ENCODE results near the gene FAM53A. TPM values are rescaled to one million over a fixed set of nuclear protein-coding genes. Genes with fewer than 3 reads are reported as not detected.

Gene FAM53A
- total and polyA plus RNA-seq, 2 of the 13 experiments (the other 11 are each of a cell fraction or from before 2014, with no cell fraction given): 0.48 to 1.1 TPM

- no peak for TF ChIP-seq ZNF709 (CRISPR knock-in tag; IDR thresholded peaks at IDR 0.05)
Observed at GRCh38 chr4:1670279-1670678, 13.8 kb downstream of the FAM53A start (continued).

- Histone ChIP-seq H4K20me1 (ENCODE audit: insufficient read depth, low read length) (no peaks in the 10 kb centered on the region), H3K9ac (ENCODE audit: insufficient read depth, low read depth, low read length) (no peak overlapping the region), H3K36me3 (replicated peaks in 1 of 2; ENCODE audit: control insufficient read depth in 1 of 2, insufficient read depth in 2 of 2, low read length in 2 of 2) (no peaks in the 10 kb centered on the region), H3K4me2 (ENCODE audit: low read depth, low read length) (no peak overlapping the region), H2AFZ (ENCODE audit: low read length) (no peak overlapping the region), H3K9me3 (ENCODE audit: low read length) (no peaks in the 10 kb centered on the region), H3K27ac (ENCODE audit: extremely low read length, insufficient read depth, low read length) (no peak overlapping the region), H3K4me3 (replicated peaks in 1 of 3; ENCODE audit: insufficient read depth in 1 of 3, low read depth in 2 of 3, low read length in 3 of 3) (no peak overlapping the region), H3K4me1 (ENCODE audit: insufficient read depth, low read length) (no peaks in the 10 kb centered on the region), H3K79me2 (ENCODE audit: insufficient read depth, low read length) (no peaks in the 10 kb centered on the region), H3K27me3 (ENCODE audit: control insufficient read depth in 1 of 2, insufficient read depth in 2 of 2, low read length in 2 of 2) (peaks cover 0 to 1% of the 10 kb centered on the region in 2 experiments; a peak in 1 of 5 replicates)
- CTCF ChIA-PET (ENCODE audit: low intra/inter-chr PET ratio, low total read pairs): no interaction called here
- no TSS peak for BruUV-seq (replicated peaks)
- no peak for FAIRE-seq
- no peak for ATAC-seq
- TF ChIP-seq SNAPC5 (CRISPR knock-in tag; IDR thresholded peaks at IDR 0.05; ENCODE audit: borderline replicate concordance) (no peak), MNT (IDR thresholded peaks at IDR 0.05) (peak; percentile 81)
- POLR2A ChIA-PET: no interaction called here
- intact Hi-C loops (cut with micrococcal nuclease; ENCODE audit: unreplicated experiment) (no loop called here), in situ Hi-C loops (cut with HindIII; ENCODE audit: extremely low pct_ligation_motif_present, low pct_unique_long_range_greater_than_20kb) (no loop called here)
- no peak for DNase-seq (ENCODE audit: low spot score)
- 84% methylated on average over 10 of the region's 21 CpGs for WGBS (ENCODE audit: low lambda C conversion rate)
Observed at GRCh38 chr4:1669850-1670249, 14.3 kb downstream of the FAM53A start.

GRCh38 chr4:1669270-1669669, 14.8 kb downstream of the FAM53A start:
- 50% methylated on average over 1 of the region's 12 CpGs for WGBS (ENCODE audit: low lambda C conversion rate)
- intact Hi-C loops (cut with micrococcal nuclease; ENCODE audit: unreplicated experiment) (no loop called here), in situ Hi-C loops (cut with HindIII; ENCODE audit: extremely low pct_ligation_motif_present, low pct_unique_long_range_greater_than_20kb) (no loop called here)
- Histone ChIP-seq H3K4me1 (ENCODE audit: insufficient read depth, low read length) (no peaks in the 10 kb centered on the region), H4K20me1 (ENCODE audit: insufficient read depth, low read length) (no peaks in the 10 kb centered on the region), H2AFZ (ENCODE audit: low read length) (no peak overlapping the region), H3K36me3 (replicated peaks in 1 of 2; ENCODE audit: control insufficient read depth in 1 of 2, insufficient read depth in 2 of 2, low read length in 2 of 2) (no peaks in the 10 kb centered on the region), H3K4me3 (replicated peaks in 1 of 3; ENCODE audit: insufficient read depth in 1 of 3, low read depth in 2 of 3, low read length in 3 of 3) (no peak overlapping the region), H3K79me2 (ENCODE audit: insufficient read depth, low read length) (no peaks in the 10 kb centered on the region), H3K9ac (ENCODE audit: insufficient read depth, low read depth, low read length) (no peak overlapping the region), H3K9me3 (ENCODE audit: low read length) (no peaks in the 10 kb centered on the region), H3K27ac (ENCODE audit: extremely low read length, insufficient read depth, low read length) (no peak overlapping the region), H3K27me3 (ENCODE audit: control insufficient read depth in 1 of 2, insufficient read depth in 2 of 2, low read length in 2 of 2) (peaks cover 0 to 1% of the 10 kb centered on the region in 2 experiments; a peak in 1 of 5 replicates), H3K4me2 (ENCODE audit: low read depth, low read length) (no peak overlapping the region)
- ChIA-PET POLR2A (no interaction called here), CTCF (ENCODE audit: low intra/inter-chr PET ratio, low total read pairs) (no interaction called here)
- FAIRE-seq: no peak
- BruUV-seq (replicated peaks): no TSS peak
- no peak for DNase-seq (ENCODE audit: low spot score)
- no peak for ATAC-seq
- TF ChIP-seq KDM4B (CRISPR knock-in tag; IDR thresholded peaks at IDR 0.05): no peak
- no peak for TF ChIP-seq ZBTB39 (CRISPR knock-in tag; IDR thresholded peaks at IDR 0.05)
- no peak for TF ChIP-seq ZNF451 (CRISPR knock-in tag; IDR thresholded peaks at IDR 0.05)
- TF ChIP-seq ZNF44 (CRISPR knock-in tag; IDR thresholded peaks at IDR 0.05): no peak
- no peak for TF ChIP-seq ZNF18 (CRISPR knock-in tag; IDR thresholded peaks at IDR 0.05; ENCODE audit: insufficient replicate concordance)
- no peak for TF ChIP-seq SRF (IDR thresholded peaks at IDR 0.05; ENCODE audit: low read depth, low read length)

Data from HepG2 (cell line).